Mesenteric fat pad (tissue), 1 donor: Measurements from ENCODE around the gene AUTS2. TPM values are rescaled to one million over a fixed set of nuclear protein-coding genes. Genes with fewer than 3 reads are reported as not detected.

Experiments
- DNase-seq: peaks from one replicate; pipeline ENCODE4 v3.0.0-alpha.2; 2020; ENCODE audit warnings: low spot score
- total RNA-seq: library from RNA; stranded (reverse); fragmentation: NEBNext Ultra II Directional; extraction: Animal tissue kit (Norgen Biotek cat#: 25700); gene quantifications from one replicate; pipeline ENCODE4 v1.2.1, GENCODE V29; 2021
- donor health status: DM: yes; HTN: yes; CAD: no.

The AUTS2 gene
- total RNA-seq, 1 donor from 2014 or later, result 28.1 TPM

- DNase-seq, result no peak
These were observed 1.9 kb downstream of the AUTS2 start for GRCh38 chr7:69599955-69600709.

DNA sequence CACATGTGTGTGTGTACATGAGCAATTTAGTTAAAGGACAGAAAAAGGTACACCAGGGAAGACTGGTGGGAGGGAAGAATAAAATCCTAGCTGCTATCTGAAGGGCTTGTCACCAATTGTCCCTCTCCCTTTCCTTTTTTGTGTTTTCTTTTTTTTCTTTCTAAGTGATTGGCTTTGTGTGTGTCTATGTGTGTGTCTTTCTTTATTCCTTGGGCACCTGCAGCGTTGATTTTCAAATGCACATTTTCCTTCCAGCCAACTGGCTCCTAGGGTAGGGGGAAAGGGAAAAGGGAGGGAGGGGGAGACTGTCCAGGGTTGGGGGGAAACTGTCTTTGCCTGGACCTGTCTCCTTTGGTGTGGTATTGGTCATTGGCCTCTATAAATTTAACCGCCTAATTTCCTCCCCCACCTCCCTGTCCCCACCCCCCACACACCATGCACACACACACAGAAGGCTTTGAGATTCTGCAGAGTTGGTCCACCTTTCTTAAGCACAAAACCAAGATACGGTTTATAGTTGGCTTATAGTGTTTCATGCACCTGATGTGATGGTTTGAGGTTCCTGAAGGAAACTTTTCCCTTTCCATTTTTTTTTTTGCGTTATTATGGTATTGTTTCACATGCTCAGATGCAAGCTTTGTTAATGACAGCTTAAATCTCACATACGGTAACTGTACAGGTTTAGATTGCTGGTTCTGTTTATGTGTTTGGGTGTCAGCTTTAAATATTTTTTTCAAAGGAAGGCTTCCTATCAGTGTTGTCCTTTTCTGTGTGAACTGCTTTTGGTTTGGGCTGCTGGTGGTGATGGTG is 2.6 kb downstream of the AUTS2 start:
- no peak for DNase-seq

- no peak for DNase-seq
These were observed 4.2 kb downstream of the AUTS2 start for GRCh38 chr7:69602522-69602921.

- DNase-seq, result no peak
These were observed 5.1 kb downstream of the AUTS2 start for GRCh38 chr7:69603351-69603750.

DNA sequence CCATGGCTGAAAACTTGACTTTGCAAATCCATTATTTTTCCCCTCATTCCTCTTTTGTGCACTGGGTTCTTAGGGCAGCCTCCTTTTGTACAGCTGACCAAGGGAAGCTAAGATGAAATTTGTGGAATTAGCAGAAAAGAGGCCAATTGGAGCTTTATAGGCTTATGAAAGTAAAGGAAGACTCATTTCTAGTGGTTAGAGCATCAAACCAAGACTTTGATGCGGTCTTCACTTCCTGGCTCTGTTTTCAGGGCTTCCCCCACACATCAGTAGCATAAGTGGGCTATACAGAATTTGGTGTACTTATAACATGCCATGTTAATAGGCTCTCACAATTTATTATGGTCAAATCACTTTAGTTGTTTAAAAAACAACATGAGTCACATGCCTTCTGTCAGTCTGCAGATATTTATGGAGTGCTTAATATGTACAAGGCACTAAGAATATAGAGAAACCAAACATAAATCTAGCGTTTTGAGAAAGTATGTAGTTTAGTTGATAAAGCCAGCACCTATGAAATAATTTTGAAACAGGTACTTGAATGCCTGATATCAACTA is 5.7 kb downstream of the AUTS2 start:
- DNase-seq, result no peak

GRCh38 chr7:69605070-69605469 is 6.8 kb downstream of the AUTS2 start:
- no peak for DNase-seq

GRCh38 chr7:69605546-69605945 is 7.3 kb downstream of the AUTS2 start:
- no peak for DNase-seq

GRCh38 chr7:69608049-69608448 is 9.8 kb downstream of the AUTS2 start:
- no peak for DNase-seq

- no peak for DNase-seq
These were observed 10.6 kb downstream of the AUTS2 start for GRCh38 chr7:69608878-69609277.

DNA sequence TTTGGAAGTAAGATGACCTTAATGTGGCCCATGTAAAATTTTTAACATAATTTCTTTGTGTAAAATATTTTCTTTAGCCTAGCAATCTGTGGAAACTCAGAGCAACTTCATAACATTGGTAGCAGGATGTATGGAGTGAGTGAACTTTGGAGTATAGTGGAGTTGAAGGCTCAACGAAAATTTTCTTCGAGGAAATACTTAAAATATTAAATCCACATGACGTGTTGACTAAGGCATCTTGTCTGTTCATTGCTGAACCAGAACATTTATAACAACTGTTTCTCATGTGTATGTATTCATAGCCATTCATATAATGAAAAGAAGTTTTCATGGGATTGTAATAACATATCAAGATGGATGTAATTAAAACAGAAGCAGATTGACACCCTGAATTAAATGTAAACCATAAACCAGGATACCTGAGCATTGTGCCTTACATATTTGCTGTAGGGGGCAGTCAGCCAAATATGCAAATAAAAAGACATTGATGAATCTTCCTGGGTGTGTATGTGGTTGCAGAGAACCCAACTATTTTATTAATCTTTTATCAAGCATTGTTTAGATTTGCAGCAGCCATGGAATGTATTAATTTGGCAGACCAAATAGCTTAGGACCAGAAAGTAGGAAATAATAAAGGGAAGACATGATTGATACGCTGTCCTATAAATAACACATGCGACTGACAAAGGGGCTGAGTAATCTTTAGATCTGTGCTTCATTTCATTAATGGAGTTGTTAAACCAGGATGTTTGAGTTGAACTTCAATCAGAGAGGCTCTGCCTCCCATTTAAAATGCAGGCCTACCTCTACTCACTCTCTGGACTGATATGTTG is 11.5 kb downstream of the AUTS2 start:
- DNase-seq, result no peak

DNA sequence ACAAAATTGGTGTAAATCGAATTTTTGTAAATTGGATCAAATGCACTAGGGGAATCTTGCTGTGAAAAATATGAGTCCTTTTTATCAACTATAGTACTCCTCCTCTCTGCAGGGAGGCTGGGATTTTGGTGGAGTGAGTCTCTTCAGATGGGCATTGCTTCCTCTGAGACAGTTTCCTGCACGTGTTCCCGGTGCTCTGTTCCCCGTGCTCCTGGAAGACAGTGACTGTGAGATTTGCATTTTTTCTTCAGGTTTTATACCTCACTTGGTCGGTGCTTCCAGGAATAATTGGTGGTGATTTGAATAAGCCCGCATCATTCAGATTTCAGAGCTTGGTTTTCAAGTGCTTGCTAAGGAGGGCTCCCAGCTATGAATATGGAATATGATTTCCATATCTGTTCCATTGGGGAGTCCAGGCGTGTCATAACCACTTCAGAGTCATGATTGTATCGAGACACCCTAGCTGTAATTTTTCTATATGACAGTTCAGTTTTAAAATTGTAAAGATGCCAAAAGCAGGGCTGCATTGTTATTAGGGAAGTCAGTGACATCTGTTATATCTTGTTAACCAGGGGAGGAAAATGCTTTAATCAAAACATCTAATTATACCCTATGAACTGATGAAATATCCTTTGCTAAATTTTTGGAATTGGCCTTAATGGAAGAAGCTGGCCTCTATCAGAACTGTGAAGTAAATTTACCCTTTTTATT is 12.3 kb downstream of the AUTS2 start:
- DNase-seq, result no peak

DNA sequence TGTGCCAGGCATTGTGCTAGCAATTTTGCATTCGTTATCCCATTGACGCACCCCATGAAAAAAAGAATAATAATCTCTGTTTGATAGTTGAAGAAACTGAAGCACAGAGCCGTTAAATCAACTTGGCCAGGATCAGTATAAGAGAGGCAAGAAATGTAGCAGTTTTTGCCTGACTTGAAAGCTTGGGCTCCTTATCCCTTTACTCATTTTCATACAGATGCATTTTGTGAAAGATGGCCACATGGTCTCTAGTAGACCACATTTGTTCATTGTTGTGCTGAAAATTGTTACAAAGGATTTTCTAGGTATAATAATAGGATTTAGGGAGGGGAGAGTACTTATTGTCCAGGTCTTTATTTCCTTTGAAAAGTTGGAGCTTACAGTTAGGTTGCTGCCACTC is 14.7 kb downstream of the AUTS2 start:
- no peak for DNase-seq

DNA sequence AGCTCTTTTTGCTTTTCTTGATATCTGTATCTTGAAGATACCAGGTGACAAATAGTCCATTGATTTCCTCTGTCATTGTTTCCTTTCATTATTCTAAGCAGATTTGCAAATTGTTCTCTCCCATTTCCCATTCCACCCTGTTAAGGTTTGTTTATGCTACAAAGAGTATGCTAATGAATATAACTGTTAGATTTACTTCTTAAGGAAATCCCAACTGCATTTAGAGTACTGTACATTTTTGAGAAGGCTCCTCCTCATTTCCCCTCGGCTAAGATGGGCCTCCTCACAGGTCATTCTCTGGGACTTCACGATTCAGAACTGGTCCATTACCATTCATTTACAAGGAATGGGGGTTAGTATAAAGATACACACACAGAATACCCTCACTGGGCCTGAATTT is 15.6 kb downstream of the AUTS2 start:
- no peak for DNase-seq

- no peak for DNase-seq
These were observed 17.4 kb downstream of the AUTS2 start for GRCh38 chr7:69615685-69616084.

- no peak for DNase-seq
These were observed 19.1 kb downstream of the AUTS2 start for GRCh38 chr7:69617364-69617763.

- no peak for DNase-seq
These were observed 20.8 kb downstream of the AUTS2 start for GRCh38 chr7:69619054-69619453.

DNA sequence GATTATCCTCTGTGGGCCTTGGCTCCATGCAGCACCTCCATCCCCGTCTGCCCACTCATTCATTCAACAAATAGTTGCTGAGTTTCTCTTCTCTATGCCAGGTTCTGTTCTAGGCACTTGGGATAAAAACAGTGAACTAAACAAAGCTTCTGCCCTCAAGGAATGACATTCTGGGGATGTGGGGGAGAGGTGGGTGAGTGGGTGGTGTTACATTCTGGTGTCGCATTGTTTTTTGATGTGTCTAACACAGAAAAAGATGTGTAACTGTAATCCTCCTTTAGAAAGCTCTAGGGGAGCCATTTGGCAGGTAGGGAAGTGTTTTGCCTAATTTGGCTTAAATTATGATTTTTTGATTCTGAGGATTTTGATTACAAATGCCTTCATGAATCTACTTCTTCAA is 21.4 kb downstream of the AUTS2 start:
- DNase-seq, result no peak

- DNase-seq, result no peak
These were observed 21.8 kb downstream of the AUTS2 start for GRCh38 chr7:69620063-69620462.

DNA sequence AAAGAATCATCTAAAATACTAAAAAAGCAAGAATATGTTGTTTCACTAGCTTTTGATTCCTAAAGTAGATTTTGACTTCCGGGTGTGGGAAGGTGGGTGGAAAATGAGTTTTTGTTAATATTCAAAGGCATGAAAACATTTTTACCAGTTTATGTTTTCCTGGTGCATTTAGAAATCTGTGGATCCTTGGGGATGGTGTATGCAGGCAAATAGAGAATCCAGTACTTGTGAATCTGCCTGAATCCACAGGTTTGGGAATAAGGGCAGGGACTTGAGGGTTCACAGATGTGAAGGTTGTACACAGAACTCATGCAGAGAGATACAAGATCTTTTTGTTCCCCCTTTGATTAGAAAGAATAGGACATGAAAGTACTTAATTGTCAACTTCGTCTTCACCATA is 22.4 kb downstream of the AUTS2 start:
- no peak for DNase-seq

GRCh38 chr7:69622014-69622835 is 23.9 kb downstream of the AUTS2 start:
- no peak for DNase-seq
